ENCODE results near the gene DUSP1. TPM values are rescaled to one million over a fixed set of nuclear protein-coding genes. Genes with fewer than 3 reads are reported as not detected.

Gene DUSP1
- total and polyA plus RNA-seq, 2 of the 4 experiments (the other 2 are of a cell fraction): 304 to 467 TPM

- H2BK20ac ChIP-seq (ENCODE audit: low read depth, low read length): no peak overlapping the region
- TF ChIP-seq ELK1 (IDR thresholded peaks at IDR 0.05; ENCODE audit: borderline replicate concordance, low read depth, low read length) (no peak), POLR2A (IDR thresholded peaks at IDR 0.05; ENCODE audit: low read depth, low read length) (no peak), SMC3 (IDR thresholded peaks at IDR 0.05; ENCODE audit: low read depth, low read length) (no peak), RAD21 (IDR thresholded peaks at IDR 0.05; ENCODE audit: low read length) (no peak), BHLHE40 (IDR thresholded peaks at IDR 0.05; ENCODE audit: low read depth, low read length) (no peak), MAZ (IDR thresholded peaks at IDR 0.05; ENCODE audit: borderline replicate concordance, low read depth, low read length) (no peak), CHD1 (IDR thresholded peaks at IDR 0.05; ENCODE audit: low read depth, low read length) (no peak), USF2 (IDR thresholded peaks at IDR 0.05; ENCODE audit: low read depth, low read length) (no peak), MXI1 (IDR thresholded peaks at IDR 0.05; ENCODE audit: borderline replicate concordance, low read depth, low read length) (no peak), MAFK (IDR thresholded peaks at IDR 0.05; ENCODE audit: low read depth, low read length) (no peak), CEBPB (IDR thresholded peaks at IDR 0.05; ENCODE audit: low read depth, low read length) (no peak), RFX5 (IDR thresholded peaks at IDR 0.05; ENCODE audit: low read depth, low read length) (no peak), RCOR1 (IDR thresholded peaks at IDR 0.05; ENCODE audit: insufficient replicate concordance, low read length) (no peak), FOS (IDR thresholded peaks at IDR 0.05; ENCODE audit: low read depth, low read length) (no peak), CTCF (conservative IDR thresholded peaks at IDR 0.05; ENCODE audit: low read depth, low read length) (no peak), NFE2L2 (IDR thresholded peaks at IDR 0.05; ENCODE audit: low read depth, low read length) (no peak)
- H3K18ac ChIP-seq (ENCODE audit: low read depth, low read length): no peak overlapping the region
- H2AK5ac ChIP-seq (ENCODE audit: low read depth, low read length): no peak overlapping the region; the same call in 1 of the 2 replicates
- H2BK15ac ChIP-seq (ENCODE audit: low read depth, low read length): no peak overlapping the region
- H2AK9ac ChIP-seq (replicated peaks; ENCODE audit: low read depth, low read length, poor library complexity): no peak overlapping the region
- H4K91ac ChIP-seq (ENCODE audit: insufficient read depth, low read depth, low read length): no peak overlapping the region
- dilution Hi-C loops (cut with HindIII; ENCODE audit: low sequenced_read_pairs, unreplicated experiment): no loop called here
- no peak overlapping the region for H3K4me2 ChIP-seq (ENCODE audit: low read depth, low read length)
- DNase-seq (no peak), ATAC-seq (ENCODE audit: low read depth) (no peak)
- H2BK5ac ChIP-seq (ENCODE audit: low read depth, low read length, poor library complexity, severe bottlenecking): no peak overlapping the region
- H3K27ac ChIP-seq (ENCODE audit: insufficient read depth, low read length): no peak overlapping the region
- H3K79me1 ChIP-seq (ENCODE audit: low read depth in 1 of 2, low read length in 2 of 2): peaks cover 0 to 5% of the 10 kb centered on the region in 2 experiments; a peak in 2 of 4 replicates
- no peak overlapping the region for H3K9ac ChIP-seq (ENCODE audit: low read depth, low read length)
- no peak overlapping the region for H3K56ac ChIP-seq (ENCODE audit: extremely low read depth, insufficient read depth, low read length)
- CTCF ChIA-PET: no interaction called here
- no peak overlapping the region for H2BK120ac ChIP-seq (ENCODE audit: low read depth, low read length)
- H3K4me3 ChIP-seq (ENCODE audit: insufficient read depth, low read depth, low read length): no peak overlapping the region
- H3K36me3 ChIP-seq (ENCODE audit: control insufficient read depth, insufficient read depth, low read length): no peaks in the 10 kb centered on the region
- H2AFZ ChIP-seq (replicated peaks; ENCODE audit: low read length, poor library complexity): no peak overlapping the region
- POLR2A ChIA-PET (ENCODE audit: unreplicated experiment): no interaction called here
- H3K14ac ChIP-seq (replicated peaks; ENCODE audit: low read depth, low read length): no peak overlapping the region
- no peak overlapping the region for H3K4ac ChIP-seq (ENCODE audit: low read depth, low read length)
- H4K5ac ChIP-seq (ENCODE audit: low read depth, low read length): no peak overlapping the region
- intact Hi-C loops (cut with micrococcal nuclease): no loop called here
- no peaks in the 10 kb centered on the region for H4K20me1 ChIP-seq (ENCODE audit: insufficient read depth, low read length)
- H4K8ac ChIP-seq (ENCODE audit: low read depth in 2 of 2, low read length in 2 of 2): no peak overlapping the region
- no CpG with 5 or more reads among the region's 5 CpGs for WGBS, 2 experiments (ENCODE audit: extremely low coverage in 2 of 2, insufficient read length in 1 of 2)
- H3K23ac ChIP-seq (ENCODE audit: low read depth, low read length): no peak overlapping the region
- H3K9me1 ChIP-seq (ENCODE audit: insufficient read depth, low read length): peaks cover 3% of the 10 kb centered on the region; the same call in 1 of the 2 replicates
- H3K4me1 ChIP-seq (ENCODE audit: control insufficient read depth, insufficient read depth, low read length): peaks cover 8% of the 10 kb centered on the region
- no TSS peak for BruUV-seq (replicated peaks)
- in situ Hi-C loops (cut with MboI; ENCODE audit: low sequenced_read_pairs): loop anchor here (25.0 kb wide), 1 partner anchor 867 kb away; no protein-coding TSS in a partner anchor
- no peaks in the 10 kb centered on the region for H3K9me3 ChIP-seq (ENCODE audit: control insufficient read depth, insufficient read depth, low read length)
- peaks cover 3% of the 10 kb centered on the region; the same call in 1 of the 2 replicates for H3K27me3 ChIP-seq (ENCODE audit: control insufficient read depth, insufficient read depth, low read length)
Measured at GRCh38 chr5:172720655-172721054, 50.3 kb downstream of the DUSP1 start.
